ENCODE data around the gene TEX54.

- TF ChIP-seq CTCF (IDR thresholded peaks at IDR 0.05): no peak
- no peak for TF ChIP-seq POLR2A (IDR thresholded peaks at IDR 0.05)
- no peak for TF ChIP-seq POLR2AphosphoS5 (IDR thresholded peaks at IDR 0.05)
Measured at GRCh38 chr11:62782753-62783152, 49.9 kb downstream of the TEX54 start.

Data from breast epithelium (tissue), 3 donors.